Calu3 (cell line): Measurements from ENCODE around the gene GRIFIN. TPM values are rescaled to one million over a fixed set of nuclear protein-coding genes. Genes with fewer than 3 reads are reported as not detected.

Experiments used
- BruUV-seq: library from RNA; stranded (reverse); fragments of 400-500 nt; replicated peaks from 2 replicates; lab custom pipeline; 2021; lab: Mats Ljungman, UMichigan
- CTCF ChIA-PET: fragments of 300-600 bp; sonication (Branson Sonifier 250); formaldehyde crosslinking; loops from one replicate; lab custom pipeline; 2022; ENCODE audit warnings: antibody characterized with exemption; lab: Charles Lee
- DNase-seq: peaks from one replicate; pipeline ENCODE4 v3.0.0; 2022
- H3K27ac Mint-ChIP-seq: one replicate; pipeline ENCODE4 v1.8.0; 2022; ENCODE audit warnings: mixed read lengths; ENCODE audit not compliant: unreplicated experiment
- H3K27me3 Mint-ChIP-seq: one replicate; pipeline ENCODE4 v1.8.0; 2022; ENCODE audit warnings: mixed read lengths; ENCODE audit not compliant: unreplicated experiment
- H3K36me3 Mint-ChIP-seq: one replicate; pipeline ENCODE4 v1.8.0; 2022; ENCODE audit warnings: mild to moderate bottlenecking, moderate library complexity, mixed read lengths; ENCODE audit not compliant: insufficient read depth, unreplicated experiment
- H3K4me1 Mint-ChIP-seq: one replicate; pipeline ENCODE4 v1.8.0; 2022; ENCODE audit warnings: mild to moderate bottlenecking, low read depth, mixed read lengths; ENCODE audit not compliant: unreplicated experiment
- H3K4me3 Mint-ChIP-seq: one replicate; pipeline ENCODE4 v1.8.0; 2022; ENCODE audit warnings: mild to moderate bottlenecking, low read depth, moderate library complexity, mixed read lengths; ENCODE audit not compliant: unreplicated experiment
- H3K9me3 Mint-ChIP-seq: one replicate; pipeline ENCODE4 v1.8.0; 2022; ENCODE audit warnings: low read depth, mixed read lengths; ENCODE audit not compliant: unreplicated experiment
- intact Hi-C: fragments of 100-400 bp; cut with micrococcal nuclease; formaldehyde crosslinking; loops from one replicate; pipeline ENCODE4 v1.10.0; 2022; ENCODE audit not compliant: unreplicated experiment
- total RNA-seq: library from RNA; stranded (reverse); gene quantifications from 2 replicates; pipeline ENCODE4 v1.2.3, GENCODE V29; 2022
- TF ChIP-seq, protein P1 (sequence below): fragments of 200-600 bp; IDR thresholded peaks from one replicate; pipeline ENCODE4 v1.8.0; 2022; ENCODE audit warnings: antibody characterized with exemption; ENCODE audit not compliant: unreplicated experiment

GRIFIN gene
- total RNA-seq, 1 experiment from 2014 or later: not detected

DNA sequence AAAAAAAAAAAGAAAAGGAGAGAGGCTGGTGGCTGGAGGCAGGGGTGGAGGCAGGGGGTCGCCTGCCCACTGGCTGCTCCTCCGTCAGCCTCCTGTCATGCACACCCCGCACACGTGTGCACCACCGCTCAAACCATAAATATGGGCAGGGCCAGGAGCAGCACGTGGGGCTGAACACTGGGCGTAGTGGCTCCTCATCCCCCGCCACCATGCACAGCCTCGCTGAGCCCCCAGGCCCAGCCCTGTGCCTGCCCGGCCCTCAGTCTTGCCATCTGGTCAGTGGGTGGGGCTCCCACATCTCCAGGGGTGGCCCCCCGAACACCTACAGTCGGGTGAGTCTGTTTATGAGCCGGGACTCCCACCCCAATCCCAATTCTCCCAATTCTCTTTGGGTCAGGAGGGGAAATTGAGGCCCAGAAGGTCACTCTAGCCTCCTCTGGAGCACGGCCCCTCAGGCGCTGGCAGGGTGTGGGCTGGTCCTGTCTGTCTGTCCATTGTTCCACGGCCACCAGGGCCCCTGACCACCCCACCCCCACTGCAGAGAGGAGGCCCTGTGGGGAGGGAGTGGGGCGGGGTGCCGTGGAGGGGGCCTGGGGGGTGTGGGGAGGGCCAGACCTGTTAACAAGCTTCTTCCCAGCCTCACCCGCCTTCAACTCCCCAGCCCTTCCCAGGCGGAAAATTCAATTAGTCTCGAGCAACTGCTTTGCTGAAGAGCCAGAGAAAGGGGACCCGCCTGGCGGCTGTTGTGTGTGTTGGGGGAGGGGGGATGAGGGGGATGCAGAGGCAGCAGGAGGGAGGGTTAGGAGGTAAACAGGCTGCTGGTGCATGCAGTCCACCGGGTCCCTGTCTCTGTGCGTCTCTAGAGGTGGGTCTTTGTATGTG, 19.5 kb upstream of the GRIFIN start:
- H3K27me3 Mint-ChIP-seq: peaks cover 99% of the 10 kb centered on the region
- DNase-seq: no peak
- TF ChIP-seq, protein P1, sequence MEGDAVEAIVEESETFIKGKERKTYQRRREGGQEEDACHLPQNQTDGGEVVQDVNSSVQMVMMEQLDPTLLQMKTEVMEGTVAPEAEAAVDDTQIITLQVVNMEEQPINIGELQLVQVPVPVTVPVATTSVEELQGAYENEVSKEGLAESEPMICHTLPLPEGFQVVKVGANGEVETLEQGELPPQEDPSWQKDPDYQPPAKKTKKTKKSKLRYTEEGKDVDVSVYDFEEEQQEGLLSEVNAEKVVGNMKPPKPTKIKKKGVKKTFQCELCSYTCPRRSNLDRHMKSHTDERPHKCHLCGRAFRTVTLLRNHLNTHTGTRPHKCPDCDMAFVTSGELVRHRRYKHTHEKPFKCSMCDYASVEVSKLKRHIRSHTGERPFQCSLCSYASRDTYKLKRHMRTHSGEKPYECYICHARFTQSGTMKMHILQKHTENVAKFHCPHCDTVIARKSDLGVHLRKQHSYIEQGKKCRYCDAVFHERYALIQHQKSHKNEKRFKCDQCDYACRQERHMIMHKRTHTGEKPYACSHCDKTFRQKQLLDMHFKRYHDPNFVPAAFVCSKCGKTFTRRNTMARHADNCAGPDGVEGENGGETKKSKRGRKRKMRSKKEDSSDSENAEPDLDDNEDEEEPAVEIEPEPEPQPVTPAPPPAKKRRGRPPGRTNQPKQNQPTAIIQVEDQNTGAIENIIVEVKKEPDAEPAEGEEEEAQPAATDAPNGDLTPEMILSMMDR: no peak
- intact Hi-C loops: no loop called here
- CTCF ChIA-PET: interaction anchor here (0.7 kb wide), 1 partner anchor 194 kb away, joined by 4 read pairs; no protein-coding TSS in a partner anchor
- BruUV-seq: no TSS peak
- peaks cover 15% of the 10 kb centered on the region for H3K36me3 Mint-ChIP-seq
- H3K9me3 Mint-ChIP-seq: peaks cover 6% of the 10 kb centered on the region
- no peaks in the 10 kb centered on the region for H3K4me1 Mint-ChIP-seq
- H3K4me3 Mint-ChIP-seq: no peak overlapping the region
- H3K27ac Mint-ChIP-seq: no peak overlapping the region

DNA sequence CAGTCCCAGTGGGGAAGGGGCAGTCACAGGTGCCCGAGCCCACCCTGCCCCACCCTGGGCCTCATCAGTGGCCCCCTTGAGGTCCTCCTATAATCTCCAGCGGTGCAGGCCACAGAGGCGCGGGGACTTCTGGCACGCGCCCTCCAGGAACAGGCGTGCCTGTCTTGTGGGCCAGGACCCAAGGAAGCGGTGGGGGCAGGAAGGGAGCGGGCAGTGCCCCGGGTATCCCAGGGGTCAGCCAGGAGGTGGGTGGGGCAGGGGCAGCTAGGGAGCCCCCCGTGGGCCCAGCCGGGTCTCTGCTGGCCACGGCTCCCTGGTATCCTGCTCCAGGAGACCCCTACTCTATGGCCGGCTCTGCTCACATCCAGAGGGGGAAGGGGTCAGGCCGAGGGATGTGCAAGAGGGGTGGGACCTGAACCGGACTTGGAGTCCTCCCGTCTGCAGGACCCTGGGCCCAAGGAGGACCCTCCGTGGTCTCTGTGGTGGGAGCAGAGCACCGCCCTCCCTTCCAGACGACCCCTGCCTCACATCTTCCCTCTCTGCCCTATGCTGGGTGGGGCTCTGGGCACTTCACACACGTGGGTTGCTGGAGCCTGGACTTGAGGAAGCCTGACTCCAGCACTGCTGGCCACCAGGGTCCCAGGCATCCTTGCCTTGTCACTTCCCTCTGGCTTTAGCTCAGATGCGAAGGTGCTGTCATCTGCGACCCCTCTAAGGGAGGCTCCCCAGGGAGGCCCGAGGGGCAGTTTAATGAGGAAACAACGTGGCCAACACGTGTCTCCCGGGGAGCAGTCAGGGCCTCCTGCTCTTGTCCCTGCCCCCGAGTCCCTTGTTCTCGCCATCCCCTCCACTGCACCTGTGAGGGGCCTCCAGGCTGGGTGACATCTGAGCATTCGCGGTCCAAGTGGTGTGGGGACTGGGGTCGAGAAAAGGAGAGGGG, 18.3 kb upstream of the GRIFIN start:
- Mint-ChIP-seq H3K4me3 (no peak overlapping the region), H3K4me1 (no peaks in the 10 kb centered on the region), H3K36me3 (peaks cover 15% of the 10 kb centered on the region), H3K27ac (no peak overlapping the region), H3K9me3 (peaks cover 6% of the 10 kb centered on the region), H3K27me3 (peaks cover 87% of the 10 kb centered on the region)
- DNase-seq: no peak
- CTCF ChIA-PET: interaction anchor here (0.7 kb wide), 1 partner anchor 195 kb away, joined by 4 read pairs; no protein-coding TSS in a partner anchor
- TF ChIP-seq, protein P1: no peak
- no TSS peak for BruUV-seq
- intact Hi-C loops: no loop called here

DNA sequence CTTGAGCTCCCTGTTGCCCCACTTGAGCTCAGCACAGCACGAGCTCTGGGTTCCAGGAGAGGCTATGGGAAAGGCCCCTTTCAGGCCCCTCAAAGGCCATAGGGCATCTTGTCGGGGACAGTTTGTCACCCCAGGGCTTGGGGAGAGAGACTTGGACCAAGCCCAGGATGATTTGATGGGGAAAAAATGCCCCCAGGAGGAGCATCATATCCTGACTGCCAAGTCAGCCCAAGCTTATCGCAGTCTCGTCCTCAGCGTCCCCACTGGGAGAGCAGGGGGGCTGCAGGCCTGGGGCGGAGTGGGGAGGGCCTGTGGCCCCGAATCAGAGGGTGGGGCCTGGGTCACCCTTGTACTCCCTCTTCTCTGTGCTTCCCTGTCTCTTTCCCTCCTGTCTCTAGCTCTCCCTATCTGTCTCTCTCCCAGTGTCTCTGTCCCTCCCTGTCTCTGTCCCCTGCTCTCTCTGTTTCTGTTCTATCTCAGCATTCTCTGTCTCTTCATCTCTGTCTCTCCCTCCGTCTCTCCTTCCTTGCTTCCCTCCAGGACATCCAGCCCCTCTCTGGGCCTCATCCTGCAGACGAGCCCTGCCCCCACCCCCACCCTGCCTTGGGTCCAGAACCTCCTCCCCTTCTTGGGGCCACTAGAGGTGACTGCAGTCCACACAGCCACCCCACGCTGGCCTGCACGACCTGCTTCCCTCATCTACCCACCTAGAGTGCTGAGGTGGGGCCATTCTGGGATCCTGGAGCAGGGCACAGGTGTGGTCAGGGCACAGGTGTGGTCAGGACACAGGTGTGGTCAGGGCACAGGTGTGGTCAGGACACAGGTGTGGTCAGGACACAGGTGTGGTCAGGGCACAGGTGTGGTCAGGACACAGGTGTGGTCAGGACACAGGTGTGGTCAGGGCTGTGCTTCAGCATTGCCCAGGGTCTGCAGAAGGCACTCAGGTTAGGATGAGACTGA, 17.3 kb upstream of the GRIFIN start:
- Mint-ChIP-seq H3K9me3 (peaks cover 6% of the 10 kb centered on the region), H3K4me1 (no peaks in the 10 kb centered on the region), H3K4me3 (no peak overlapping the region), H3K27me3 (peaks cover 84% of the 10 kb centered on the region), H3K27ac (no peak overlapping the region), H3K36me3 (peaks cover 11% of the 10 kb centered on the region)
- CTCF ChIA-PET: interaction anchor here (0.8 kb wide), 1 partner anchor 16 kb away, joined by 3 read pairs; no protein-coding TSS in a partner anchor
- no TSS peak for BruUV-seq
- TF ChIP-seq, protein P1: no peak
- intact Hi-C loops: no loop called here
- no peak for DNase-seq
